Stromal cell of bone marrow (primary cell): ENCODE data around the gene LPA.
"Not testable (repeated sequence)": the region's sequence is repeated elsewhere in the genome, so short reads cannot be mapped to it uniquely, and the experiment has no call there.

Source experiments
- DNase-seq: peaks from one replicate; pipeline ENCODE4 v3.0.0-alpha.2; 2012; ENCODE audit warnings: low read depth

LPA gene

DNA sequence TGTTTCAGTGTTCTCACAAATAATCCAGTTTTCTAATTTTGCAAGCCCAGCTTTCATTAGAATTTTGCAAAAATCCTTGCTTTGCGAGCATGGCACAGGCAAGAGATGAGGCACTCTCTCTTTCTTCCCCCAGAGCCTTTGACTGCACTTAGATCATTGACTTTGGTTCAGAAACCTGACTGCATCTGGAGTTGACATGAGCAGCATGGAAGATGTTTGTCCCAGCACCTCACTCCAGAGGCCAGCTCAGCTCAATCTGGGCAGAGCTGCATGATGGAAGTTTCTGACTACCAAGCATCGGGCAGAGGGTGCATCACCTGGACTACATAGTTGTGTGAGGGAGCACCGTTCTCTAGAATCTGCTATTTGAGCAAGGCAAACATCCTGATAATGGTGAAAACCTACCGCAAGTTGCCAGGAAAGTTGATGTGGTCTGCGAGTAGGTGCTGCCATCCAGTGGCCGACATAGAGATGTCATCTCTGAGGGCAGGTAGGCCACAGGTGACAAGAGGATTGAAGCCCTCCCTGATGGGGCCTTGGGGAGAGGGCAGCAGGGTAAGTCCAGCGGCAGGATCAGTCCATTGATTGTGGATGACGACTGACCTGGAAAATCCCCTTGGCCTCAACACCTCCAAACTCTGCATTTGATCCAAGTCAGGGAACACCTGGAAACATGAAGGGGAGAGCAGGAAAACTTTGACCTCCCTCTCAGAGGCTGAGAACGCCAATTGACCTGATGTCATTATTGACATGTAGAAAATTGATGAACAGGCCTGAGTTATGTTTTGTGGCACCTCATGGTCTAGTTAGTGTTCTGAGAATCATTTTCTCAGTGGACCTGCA lies 3.8 kb upstream of the LPA start:
- no peak for DNase-seq

GRCh38 chr6:160662842-160663241 lies 1.2 kb downstream of the LPA start:
- DNase-seq: no peak

GRCh38 chr6:160662429-160662828 lies 1.6 kb downstream of the LPA start:
- DNase-seq: no peak

- DNase-seq: no peak
These were observed 2.9 kb downstream of the LPA start for GRCh38 chr6:160661216-160661615.

- no peak for DNase-seq
These were observed 4.5 kb downstream of the LPA start for GRCh38 chr6:160659562-160659961.

- DNase-seq: no peak
These were observed 29.4 kb downstream of the LPA start for GRCh38 chr6:160634706-160635105.

DNA sequence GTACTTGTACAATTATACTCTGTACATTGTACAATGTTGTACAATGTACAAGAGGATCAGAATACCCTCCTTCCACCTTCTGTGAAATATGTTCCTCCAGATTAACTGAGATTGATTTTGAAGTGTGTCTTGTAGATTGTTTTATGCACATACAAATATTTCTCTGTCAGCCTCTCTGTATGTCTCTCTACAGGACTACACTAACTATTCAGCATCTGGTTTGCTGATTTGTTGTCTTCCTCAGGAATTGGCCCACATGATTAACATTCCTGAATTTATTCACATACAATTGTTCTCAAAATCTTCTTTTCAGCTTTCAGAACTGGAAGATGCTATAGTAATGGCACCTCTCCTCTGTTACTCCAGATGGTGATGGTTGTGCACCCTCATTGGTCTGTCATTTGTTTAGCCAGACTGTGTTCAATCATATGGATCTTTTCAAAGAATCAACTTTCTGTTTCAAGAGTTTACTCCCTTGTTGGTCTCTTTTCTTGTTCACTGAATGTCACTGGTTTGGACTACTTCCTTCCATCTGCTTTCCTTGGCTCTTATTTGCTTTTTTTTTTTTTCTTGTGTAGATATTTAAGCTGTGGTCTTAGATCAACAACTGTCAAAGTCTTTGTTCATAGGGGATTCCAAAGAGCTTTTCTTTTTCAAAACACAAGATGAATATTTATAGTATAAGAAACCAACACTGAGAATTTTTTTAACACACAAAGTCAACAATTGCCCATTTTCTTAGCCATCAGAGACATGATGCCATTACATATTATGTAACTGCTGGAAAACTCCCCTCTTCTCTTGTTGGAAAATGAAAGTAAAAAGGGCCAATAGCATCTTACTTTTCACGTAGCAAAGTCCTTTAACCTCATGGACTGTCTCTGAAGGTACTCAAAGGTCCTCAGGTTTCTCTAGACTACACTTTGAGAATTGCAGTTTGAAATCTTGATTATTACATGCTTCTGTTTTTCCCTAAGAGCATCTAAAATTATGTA lies 67.9 kb downstream of the LPA start:
- DNase-seq: no peak

GRCh38 chr6:160595297-160595696 lies 68.8 kb downstream of the LPA start:
- DNase-seq: not testable (repeated sequence)

DNA sequence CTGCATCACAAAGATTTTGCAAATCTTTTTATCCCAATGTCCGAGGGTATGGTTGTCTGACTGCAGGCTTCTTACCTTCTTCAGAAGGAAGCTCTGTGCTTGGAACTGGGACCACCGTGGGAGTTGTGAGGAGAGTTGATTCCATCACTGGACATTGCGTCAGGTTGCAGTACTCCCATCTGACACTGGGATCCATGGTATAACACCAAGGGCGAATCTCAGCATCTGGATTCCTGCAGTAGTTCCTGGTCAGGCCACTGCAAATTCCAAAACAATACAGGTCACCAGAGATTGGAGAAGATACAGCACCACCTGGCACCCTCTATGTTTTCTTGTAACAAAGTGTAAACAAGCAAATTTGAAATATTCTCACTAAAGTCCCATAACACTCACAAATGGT lies 77.7 kb downstream of the LPA start:
- DNase-seq: no peak

GRCh38 chr6:160583794-160584193 lies 80.3 kb downstream of the LPA start:
- DNase-seq: no peak

DNA sequence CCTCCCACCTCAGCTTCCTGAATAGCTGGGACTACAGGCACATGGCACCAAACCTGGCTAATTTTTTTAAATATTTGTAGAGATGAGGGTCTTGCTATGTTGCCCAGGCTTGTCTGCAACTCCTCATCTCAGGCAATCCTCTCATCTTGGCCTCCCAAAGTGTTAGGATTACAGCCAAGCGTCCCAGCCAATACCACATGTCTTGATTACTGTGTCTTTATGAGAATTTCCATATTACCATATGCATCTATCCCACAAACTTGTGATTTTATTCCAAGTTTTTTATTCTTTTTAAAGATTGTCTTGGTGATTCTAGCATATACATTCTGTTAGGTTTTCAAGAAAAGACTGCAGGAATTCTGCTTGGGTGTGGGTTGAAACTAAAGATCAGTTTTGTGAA lies 82.7 kb downstream of the LPA start:
- DNase-seq: no peak

DNA sequence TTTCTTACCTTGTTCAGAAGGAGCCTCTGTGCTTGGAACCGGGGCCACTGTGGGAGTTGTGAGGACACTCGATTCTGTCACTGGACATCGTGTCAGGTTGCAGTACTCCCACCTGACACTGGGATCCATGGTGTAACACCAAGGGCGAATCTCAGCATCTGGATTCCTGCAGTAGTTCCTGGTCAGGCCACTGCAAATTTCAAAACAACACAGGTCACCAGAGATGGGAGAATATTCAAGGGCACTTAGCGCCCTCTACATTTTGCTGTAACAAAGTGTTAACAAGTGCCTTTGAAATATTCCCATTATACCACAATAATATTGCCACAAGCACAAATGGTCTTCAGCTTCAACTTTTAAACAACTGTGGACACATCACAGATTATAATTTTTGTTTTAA lies 85.6 kb downstream of the LPA start:
- DNase-seq: not testable (repeated sequence)

- no peak for DNase-seq
These were observed 90.1 kb downstream of the LPA start for GRCh38 chr6:160573943-160574342.

GRCh38 chr6:160571201-160571600 lies 92.9 kb downstream of the LPA start:
- not testable (repeated sequence) for DNase-seq

- DNase-seq: no peak
These were observed 119.3 kb downstream of the LPA start for GRCh38 chr6:160544802-160545201.

DNA sequence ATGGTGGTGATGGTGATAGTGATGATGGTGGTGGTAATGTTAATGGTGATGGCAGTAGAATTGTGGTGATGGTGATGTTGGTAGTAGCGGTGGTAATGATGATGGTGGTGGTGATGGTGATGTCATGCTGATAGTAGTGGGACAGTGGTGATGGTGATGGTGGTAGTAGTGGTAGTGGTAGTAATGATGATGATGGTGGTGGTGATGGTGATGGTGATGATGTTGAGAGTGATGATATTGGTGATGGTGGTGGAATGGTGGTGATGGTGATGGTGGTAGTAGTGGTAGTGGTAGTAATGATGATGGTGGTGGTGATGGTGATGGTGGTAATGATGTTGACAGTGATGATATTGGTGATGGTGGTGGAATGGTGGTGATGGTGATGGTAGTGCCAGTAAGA lies 128.8 kb downstream of the LPA start:
- no peak for DNase-seq

GRCh38 chr6:160534050-160534696 lies 129.9 kb downstream of the LPA start:
- DNase-seq: peak; percentile 15

- no peak for DNase-seq
These were observed 131.8 kb downstream of the LPA start for GRCh38 chr6:160532315-160532714.

GRCh38 chr6:160531826-160532225 lies 132.2 kb downstream of the LPA start:
- no peak for DNase-seq

DNA sequence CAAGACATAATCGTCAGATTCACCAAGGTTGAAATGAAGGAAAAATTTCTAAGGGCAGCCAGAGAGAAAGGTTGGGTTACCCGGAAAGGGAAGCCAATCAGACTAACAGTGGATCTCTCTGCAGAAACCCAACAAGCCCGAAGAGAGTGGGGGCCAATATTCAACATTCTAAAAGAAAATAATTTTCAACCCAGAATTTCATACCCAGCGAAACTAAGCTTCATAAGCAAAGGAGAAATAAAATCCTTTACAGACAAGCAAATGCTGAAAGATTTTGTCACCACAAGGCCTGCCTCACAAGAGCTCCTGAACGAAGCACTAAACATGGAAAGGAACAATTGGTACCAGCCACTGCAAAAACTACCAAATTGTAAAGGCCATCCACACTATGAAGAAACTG lies 134.6 kb downstream of the LPA start:
- not testable (repeated sequence) for DNase-seq

DNA sequence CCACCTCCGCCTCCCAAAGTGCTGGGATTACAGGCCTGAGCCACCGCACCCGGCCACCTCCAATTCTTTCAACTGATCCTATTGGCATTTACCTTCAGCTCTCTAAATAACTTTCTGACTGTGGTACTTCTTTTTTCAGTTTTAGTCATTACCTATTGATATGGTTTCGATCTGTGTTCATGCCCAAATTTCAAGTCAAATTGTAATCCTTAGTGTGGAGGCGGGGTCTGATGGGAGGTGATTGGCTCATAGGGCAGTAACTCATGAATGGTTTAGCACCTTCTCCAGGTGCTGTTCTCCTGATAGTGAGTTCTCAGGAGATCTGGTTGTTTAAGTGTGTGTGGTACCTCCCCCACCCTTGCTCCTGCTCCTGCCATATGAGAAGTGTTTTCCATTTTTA lies 140.9 kb downstream of the LPA start:
- no peak for DNase-seq
